ENCODE results near the gene DPH1.
"Not testable (repeated sequence)": the region's sequence is repeated elsewhere in the genome, so short reads cannot be mapped to it uniquely, and the experiment has no call there.

Gene DPH1

DNA sequence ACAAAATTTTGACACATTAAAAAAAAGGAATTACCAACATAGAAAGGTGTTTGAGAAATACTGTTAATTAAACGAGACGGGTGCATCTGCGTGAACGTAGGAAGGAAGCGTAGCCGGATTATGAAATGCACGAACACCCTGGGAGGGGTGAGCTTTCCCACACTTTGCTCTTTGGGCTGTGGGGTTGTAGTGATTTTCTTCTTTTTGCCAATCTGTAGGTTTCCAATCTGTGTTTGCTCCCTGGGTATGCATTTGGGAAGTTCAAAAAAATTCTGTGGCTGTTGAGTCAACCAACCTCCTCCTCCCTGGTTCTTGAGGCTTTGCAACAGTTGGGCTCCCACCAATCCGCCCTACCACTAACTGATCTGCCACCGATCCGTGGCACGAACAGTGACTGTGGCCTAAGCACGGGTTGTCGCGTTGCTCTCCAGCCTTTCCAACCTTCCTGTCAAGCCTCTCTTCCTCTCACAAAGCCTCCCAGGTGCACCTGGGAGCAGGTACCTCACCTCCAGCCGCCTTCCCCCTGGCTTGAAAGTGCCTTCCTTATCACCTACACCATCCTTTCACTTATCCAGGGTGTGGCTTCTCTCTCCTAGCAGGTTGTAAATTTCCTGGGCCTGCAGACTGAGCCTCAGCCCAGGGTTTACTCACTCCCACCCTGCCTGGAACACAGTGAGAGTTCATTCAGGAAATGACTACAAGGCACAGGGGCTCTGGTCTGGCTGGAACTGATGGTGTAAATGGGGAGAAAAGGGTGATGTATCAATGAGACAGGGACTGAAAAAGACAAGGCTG is 21.4 kb upstream of the DPH1 start:
- no peak for DNase-seq

DNA sequence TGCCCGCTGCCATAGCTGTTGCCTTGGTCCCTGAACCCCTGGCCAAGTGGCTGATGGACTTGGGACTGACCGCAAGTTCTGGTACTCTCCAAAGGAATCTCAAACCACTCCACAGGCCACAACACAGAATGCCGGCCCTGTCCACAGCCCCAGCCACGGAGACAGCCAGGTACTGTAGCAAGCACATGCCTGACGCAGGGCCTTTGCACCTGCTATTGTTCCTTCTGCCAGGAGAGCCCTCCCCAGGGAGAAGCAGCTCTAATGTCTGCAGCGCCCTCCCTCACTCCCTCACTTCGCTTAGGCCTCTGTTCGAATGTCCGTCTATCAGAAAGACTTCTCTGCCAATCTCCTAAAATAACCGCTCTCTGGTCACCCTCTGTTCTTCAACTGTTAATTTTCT is 20.2 kb upstream of the DPH1 start:
- DNase-seq, result no peak

DNA sequence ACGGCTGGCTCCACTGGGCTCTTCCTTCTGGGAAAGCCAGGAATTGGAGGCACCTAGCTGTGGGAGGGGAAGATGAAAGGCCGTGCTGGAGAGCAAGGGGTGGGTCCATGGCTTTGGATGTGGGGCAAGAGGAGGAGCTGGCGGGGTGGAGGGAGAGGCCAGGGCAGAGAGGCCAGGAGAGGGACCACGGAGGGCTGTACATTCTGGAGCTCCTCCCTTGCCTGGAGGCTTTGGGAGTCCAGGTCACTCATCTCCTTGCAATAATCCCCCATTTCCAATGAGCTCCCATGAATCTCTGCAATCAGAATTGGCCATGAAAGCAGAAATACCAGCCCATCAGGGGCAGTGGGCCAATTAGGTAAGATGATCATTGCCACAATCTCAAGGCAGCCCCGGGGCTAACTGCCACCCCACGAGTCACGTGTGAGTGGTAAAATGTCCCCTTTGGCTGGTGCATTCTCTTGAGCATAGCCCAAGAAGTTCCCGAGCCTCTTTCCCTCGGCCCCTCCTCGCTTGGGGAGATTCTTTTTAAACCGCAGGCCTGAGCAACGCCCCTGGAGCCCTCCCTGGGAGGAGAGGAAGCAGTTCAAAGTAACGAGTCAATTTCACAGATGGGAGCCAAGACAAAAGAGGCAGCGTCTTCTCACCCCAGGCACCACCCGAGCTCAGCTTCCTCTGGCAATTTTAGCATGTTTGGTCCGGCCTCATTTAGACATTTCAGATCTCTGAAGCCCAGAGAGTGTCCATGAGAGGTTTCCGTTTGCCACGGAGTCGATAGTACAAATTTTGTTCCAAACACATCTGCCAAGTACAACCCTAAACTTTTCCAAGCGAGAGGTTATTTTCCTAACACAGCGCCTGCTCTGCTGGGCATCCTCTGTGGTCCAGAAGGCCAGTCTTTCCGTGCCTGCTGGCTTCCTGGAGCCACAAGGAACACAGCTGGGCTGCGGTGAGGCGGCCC is 18.3 kb upstream of the DPH1 start:
- no peak for DNase-seq

DNA sequence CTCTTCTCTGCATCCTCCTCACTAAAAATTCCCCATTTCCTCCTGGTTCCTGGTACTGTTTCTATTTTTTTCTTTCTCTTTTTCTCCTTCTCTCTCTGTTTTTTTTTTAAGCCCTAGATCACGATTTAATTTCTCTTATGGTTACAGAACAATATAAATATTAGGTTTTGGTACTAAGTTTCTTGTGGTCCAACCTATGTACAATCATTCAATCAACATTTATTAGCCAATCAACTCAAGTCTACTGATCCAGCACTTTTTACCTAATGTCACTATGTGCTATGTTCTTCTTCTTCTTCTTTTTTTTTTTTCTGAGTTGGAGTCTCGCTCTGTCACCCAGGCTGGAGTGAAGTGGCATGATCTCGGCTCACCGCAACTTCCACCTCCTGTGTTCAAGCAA is 17.5 kb upstream of the DPH1 start:
- DNase-seq, result no peak

DNA sequence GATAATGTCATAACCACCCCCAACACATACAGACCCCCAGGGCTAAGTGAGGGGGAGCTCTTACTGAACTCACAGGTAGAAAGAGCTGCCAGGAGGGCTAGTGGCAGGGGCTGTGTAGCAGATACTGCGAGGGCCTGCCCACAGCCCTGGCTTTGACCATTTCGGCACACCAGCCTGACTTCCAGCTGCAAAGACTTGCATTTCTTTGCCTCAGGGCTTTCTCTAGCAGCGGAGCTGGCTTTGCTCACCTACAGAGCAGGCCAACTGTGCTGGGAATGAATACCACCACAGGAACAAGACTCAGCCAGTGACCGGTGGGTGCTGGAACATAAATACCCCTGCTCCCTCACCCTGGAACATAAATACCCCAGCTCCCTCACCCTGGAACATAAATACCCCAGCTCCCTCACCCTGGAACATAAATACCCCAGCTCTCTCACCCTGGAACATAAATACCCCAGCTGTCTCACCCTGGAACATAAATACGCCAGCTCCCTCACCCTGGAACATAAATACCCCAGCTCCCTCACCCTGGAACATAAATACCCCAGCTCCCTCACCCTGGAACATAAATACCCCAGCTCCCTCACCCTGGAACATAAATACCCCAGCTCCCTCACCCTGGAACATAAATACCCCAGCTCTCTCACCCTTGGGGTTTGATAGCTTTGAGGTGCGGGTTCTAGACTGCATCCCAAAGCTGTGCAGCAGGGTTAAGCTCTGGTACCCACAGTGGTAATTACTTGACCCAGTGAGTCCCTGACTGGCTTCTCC is 16.5 kb upstream of the DPH1 start:
- DNase-seq, result not testable (repeated sequence)

DNA sequence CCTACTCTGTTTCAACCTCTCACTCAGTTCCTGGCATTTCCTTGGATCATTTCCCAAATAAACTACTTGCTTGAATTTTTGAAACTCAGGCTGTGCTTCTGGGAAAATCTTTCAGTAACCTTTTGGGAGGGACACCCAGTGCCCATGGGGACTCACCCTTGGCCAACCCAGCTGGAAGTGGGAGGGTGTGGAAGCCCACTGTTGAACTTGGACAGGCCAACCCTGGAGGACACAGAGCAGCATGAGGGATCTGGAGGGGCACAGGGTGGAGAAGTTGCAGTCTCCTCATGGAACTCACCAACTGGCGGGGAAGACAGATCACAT is 16.0 kb upstream of the DPH1 start:
- DNase-seq, result no peak

DNA sequence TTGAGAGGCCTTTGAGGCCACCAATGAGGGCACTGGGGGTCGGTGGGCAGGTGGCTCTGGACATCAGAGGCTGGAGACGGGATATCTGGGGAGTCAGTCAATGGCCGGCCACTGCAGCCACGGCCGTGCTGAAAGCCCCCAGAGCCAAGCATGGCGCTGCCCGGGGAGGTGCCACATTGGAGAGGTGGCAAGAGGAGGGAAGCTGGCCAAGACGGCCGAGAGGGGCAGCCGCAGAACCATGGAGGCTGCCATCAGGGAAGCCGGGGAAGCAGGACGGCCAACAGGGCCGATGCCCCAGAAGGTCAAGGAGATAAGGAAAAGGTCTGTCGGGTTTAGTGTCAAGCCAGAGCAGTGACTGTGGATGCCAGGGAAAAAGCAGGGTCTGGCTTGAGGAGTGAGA is 14.6 kb upstream of the DPH1 start:
- DNase-seq, result no peak

DNA sequence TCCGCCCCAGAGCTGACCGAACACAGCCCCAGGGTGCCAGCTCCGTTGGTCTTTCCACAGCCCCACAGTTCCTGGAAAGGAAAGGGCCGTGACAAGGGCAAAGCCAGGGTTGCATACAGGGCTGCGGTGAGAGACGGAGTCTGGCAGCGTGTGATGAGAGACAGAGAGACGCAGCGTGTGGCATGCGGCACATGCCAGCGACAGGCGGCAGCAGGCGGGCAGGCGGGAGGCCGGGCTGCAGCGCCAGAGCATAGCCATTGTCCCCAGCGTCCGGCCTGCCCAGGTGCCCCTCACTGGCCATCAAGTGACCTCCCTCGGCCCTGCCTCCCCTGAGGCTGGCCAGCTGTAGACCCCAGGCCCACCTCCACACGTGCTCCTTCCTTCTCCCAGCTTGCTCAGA is 13.5 kb upstream of the DPH1 start:
- DNase-seq, result no peak

DNA sequence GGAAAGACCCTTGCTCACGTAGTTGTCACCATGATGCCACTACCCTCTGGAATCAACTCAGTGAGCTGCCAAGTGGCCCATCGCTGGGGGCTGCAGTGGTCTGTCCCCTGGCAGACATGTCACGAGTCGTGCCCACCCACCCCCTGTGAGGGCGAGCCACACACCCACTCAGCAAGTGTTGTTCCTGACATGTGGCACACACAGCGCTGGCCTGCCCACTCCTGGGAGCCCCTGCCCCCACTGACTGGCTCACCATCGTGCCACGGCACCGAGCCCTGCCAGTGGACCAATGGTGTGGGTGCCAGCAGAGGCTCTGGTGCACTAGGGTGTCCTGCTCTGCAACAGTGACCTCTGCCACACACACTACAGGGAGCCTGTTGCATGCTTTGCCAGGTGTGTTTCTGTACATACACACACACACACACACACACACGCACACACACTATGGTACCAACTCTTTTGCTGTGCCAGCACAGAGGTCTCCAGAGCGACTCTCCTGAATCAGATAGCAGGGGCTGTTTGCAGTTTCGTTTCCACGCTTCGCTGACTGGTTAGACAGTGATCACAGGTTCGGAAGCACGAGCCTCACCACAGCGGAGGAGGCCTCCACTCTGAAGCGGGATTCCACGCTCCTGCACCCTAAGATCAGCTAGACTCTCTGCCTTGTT is 12.5 kb upstream of the DPH1 start:
- DNase-seq, result no peak

DNA sequence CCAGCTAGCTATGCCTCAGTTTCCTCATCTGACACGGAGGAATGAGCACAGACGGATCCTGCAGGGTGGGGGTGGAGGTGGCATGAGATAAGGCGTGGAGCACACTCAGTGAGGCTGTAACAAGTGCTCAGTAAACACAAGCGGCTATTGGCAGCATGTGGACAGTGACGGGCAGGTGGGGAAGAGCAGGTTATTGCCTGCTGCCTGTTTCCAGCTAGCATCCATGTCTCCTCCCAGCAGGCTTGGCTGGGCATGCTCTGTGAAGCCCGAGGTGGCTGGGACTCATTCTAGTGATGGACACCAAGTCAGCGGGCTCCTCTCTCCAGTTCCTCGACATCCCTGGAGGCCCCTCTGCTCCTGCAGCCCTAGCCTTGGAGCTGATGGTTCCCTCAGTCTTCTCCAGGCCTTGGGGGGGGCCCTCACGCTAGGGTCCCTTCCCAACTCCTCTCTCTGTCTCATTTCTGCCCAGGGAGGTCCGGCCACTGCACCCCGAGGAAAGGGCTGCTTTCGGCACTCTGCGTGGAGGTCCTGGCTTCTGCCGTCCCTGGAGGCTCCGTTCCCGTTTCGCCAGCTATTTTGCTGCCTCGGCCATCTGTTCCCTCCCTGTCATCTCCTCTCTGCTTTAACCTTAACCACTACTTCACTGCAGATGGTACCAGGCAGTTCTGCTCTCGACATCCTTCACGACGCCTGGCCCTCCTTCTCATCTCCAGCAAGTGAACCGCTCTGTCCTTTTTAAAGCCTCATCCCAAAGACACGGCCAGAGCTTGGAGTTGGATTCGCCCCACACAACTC is 11.0 kb upstream of the DPH1 start:
- no peak for DNase-seq

DNA sequence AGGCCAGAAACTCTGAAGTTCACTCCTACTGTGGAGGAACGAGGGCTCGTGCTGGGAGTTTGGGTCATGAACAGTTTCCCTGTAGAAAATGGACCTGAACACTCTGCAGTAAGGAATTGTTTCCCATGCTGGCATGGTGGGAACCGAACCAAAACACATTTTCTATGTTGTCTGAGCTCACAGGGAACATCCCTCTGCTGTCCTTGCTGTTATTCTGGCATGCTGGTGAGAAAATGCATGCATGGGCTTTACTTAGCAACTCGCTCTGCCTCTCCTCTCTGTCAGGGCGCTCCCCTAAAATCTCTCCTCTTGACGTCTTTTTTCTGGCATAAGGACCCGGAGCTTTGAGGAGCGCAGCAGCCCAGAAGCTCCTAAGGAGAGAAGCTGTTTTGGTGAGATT is 10.2 kb upstream of the DPH1 start:
- no peak for DNase-seq

DNA sequence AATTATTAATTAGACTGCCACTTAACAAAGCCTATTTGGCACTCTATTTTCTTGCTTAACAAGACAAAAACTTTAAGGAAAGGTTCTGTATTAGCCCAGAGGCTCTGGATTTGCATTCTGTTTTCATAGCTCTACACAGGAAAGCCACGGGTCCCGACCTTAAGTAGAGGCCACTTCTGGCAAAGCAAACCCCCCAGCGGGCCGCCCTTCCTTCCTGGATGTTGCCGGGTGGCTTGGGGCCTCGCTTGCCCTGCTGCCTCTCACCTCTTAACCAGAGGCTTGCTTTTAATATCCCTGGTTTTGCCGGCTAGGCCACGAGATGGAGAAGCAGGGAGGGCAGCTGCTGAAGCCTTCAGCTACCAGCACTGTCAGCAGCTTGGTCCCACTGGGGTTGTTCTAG is 9.2 kb upstream of the DPH1 start:
- DNase-seq, result no peak

DNA sequence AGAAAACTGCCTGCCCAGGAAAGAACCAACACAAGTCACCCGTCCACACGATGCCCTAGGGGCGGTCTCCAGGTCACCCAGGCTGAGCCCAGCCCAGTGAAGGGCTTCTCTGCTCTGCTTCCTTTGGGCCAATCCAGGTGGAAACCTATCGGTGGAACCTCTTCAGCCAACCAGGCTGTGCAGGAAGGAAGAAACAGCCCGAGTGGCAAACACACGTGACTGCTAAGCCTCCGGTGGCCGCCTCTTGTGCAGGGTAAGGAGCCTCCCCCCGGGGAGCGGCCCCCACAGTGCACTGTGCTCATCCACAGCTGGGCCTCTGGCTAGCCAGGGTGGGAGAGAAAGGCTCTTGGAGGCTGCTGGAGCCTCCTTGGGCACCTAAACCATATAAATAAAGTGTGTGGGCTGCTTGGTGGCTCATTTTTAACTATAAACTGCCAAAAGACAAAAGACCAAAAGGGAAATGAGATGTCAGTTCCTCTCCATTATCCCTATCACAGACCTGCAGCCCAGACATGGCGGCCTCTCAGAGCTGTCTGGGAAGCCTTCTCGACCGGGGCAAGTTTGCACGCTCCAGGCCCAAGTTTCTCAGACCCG is 7.2 kb upstream of the DPH1 start:
- peak; percentile 22 for DNase-seq

DNA sequence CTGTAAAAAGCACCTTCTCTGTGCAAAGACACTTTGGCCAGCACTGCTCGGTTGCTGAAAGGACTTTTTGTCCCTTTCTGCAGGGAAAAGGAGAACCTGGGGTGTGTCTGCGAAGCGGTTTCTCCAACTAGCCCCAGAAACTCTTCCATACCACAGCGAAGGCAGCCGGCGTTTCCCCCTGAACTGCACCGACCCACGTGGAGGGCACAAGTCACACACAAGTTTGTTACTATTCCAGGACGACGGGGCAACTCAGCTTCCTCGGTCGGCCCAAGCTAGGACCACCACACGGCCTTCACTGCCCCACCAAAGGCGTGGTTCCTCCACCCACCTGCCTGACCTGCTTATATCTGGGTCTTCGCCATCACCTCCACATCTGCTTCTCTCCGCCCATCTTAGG is 6.7 kb upstream of the DPH1 start:
- no peak for DNase-seq

DNA sequence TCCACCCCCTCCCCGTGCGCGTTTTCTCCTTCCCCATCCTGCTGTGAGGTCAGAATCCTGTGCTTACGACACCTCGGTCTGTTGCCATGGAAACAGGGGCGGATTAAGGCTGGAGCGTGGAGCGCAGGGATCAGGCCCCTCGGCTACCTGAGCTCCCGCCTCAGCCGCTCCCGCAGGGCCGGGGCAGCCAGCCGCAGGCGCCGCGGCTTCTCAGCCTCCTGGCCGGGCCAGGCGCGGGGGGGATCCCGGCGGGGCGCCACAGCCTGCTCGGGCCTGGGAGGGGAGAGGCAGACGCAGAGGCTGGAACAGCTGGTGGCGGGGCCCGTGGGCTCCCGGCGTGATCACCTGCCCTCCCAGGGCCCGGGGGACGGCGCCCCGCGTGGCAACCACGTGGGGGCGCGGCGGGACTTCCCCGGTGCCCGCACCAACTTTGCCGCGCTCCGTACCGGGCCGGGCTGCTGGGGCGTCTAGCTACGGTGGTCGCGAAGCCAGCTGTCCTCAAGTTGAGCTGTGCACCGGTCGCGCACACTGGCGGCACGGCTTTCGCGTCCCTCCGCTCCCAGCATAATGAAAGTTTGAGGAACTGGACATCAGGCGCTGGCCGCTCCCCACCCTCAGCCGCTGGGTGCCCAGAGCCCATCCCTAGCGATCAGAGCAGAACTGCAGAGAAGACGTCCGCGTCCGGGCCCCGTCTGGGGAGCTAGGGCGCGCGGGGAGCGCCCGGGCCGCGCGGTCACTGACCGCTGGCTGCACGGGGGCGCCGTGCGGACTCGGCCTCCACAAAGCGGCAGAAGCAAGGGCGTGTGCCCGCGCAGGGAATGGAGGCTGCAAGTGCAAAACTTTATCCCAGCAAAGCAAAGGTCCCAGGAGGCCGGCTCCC is 6.0 kb upstream of the DPH1 start:
- DNase-seq, result peak; percentile 46

DNA sequence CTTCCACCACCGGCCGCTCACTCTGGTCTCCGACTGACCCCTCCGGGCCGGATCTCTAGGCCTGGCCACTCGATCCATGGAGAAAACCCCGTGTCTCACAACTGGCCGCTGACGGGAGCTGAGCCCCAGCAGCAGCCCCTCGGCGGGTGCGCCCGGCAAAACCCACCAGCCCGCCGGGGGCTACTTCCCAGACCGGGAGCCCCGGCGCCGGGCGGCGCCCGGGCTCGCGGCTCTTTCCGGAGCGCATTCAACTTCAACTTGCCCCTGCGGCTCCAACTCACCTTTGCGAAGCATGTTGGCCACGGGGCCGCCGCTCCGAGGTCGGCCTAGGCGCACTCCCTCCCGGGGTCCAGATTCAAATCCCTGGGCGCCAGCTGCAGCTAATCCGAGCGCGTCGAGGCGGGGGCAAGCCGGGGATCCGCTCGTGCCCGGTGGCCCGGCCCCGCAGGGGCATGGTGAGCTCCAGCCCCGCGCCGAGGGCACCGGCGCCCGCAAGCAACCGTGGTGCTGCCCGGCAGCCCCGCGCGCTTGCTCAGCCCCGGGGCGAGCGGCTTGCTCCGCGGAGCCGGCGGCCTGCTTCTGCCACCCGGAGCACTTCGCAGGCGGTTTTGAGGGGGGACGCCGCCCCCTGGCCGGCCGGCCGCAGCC is 5.3 kb upstream of the DPH1 start:
- DNase-seq, result peak; percentile 16

DNA sequence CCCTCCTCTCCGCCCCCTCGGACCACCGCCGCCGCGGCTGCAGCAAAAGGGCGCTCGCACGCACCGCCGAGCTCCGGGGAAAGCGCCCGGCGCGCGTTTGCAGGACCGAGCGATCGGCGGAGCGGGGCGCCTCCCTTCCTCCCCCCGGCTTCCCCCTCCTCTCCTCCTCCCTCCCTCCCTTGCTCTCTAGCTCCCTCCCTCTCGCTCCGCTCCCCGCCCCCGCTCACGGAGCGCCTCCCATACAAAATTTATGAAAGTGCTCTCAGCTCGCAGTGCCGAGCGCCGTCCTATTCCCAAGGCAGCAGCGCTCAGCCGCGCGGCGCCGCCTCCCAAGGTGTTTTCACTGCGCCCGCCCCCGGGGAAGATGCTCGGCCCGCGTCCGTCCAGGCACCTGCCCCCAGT is 4.7 kb upstream of the DPH1 start, which contains the start of gene RTN4RL1:
TSS of gene RTN4RL1 (minus strand) at position 115 of the 402 bp plus-strand sequence. CDS start 469 bp downstream, outside the sequence.
- peak; percentile 87 for DNase-seq

DNA sequence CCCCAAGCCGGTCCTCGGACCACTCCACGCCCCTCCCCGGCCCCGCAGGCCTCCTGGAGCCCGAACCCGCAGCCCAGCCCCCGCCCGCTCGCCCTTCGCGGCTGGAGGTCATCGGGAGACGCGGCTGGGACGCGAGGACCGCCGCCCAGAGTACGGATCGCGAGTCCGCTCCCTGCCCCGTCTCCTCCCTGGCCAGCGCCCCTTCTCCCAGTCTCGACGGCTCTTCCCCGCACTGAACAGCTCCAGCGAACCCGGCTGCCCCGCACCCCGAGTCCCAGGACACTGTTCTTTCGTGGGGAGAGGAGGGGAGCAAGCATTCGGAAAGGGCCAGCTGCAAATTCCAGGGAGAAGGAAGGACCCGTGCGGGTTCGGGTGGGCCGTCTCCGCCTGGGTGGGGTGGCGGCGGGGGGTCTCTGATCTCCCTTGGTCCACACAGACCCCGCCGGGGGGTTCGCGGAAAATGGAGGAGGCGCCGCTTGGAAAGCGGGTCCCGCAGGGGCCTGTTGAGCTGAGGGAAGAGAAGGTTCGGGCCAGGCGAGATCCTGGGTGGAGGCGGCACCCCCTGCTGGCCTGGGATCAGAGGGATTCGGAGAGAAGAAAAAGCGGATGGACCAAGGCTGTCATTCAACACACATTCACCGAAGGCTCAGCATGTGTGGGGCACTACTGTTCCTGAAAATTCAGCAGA is 4.2 kb upstream of the DPH1 start:
- peak; percentile 39 for DNase-seq

All from CD4-positive, alpha-beta T cell treated with Interleukin-17A for 4 hours (primary cell).